ENCODE measurements around the gene OGA.

The OGA gene

DNA sequence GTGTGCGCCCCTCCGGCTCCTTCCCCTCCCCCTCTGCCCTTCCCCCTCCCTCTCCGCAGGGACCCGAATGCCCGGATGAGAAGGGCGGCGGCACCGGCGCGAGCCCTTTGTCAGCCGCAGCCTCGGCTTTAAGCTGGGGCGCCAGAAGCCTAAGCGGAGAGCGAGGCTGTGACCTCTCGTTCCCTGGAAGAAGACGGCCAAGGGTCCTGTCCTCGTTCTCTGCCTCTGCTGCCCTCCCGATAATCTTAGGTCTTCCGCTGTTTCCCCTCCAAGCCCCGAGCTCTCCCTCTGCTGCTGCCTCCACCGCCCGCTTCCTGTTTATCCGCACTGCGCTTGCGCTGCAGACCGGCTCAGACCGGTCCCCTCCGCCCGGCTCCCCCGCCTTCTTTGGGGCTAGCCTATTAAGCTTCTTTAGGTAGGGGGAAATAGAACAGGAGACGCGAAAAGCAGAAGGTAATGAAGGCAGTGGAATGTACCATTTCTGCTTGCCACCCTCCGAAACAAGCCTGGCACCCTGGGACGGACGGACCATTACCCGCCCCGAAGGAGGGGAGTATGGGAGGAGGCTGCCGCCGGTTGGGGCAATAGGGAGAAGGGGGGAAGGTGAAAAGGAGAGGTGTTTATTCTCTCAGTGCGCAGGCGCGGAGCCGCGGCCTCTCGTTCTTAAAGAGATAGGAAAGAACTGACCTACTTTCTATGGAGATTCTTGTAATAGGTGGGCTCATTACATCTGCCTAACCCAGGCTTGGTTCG, at the start of gene OGA:
TSS of gene OGA (minus strand) at position 326 of the 753 bp plus-strand sequence. CDS start 422 bp downstream, outside the sequence.
- DNase-seq = peak; percentile 94

DNA sequence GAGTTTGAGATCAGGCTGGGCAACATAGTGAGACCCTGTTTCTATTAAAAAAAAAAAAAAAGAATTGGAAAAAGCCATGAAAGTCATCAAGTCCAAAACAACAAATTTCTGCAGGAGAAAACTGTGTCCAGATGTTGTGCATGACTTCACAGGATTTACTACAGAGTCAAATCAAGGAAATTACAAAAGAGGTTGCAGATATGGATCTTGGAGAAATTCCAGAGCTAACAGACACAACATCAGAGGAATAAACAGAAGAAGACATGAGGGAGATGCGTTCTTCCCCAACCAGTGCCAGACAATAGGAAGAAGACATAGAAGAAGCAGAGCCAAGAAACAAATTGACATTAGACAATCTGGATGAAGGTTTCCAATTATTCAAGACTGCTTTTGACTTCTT, 49.7 kb upstream of the OGA start:
- no peak for DNase-seq

DNA sequence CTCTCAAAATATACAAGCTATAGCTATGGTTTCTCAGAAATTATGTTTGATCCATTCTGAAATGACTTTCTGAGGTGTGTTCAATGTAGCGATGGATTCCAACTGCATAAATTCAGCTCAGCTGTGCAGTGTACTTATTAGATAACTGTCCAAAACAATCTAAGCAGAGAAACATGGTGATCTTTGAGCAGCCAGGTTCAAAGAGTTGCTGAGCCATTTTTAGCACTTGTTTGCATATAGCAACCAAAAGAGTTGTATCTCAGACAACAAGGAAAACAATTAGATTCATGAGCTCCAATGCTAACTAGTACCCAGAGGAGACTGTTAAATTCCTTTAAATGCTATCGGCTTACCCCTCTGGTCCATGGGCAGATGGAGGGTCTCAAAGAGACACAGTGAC, 41.3 kb upstream of the OGA start:
- DNase-seq = no peak

DNA sequence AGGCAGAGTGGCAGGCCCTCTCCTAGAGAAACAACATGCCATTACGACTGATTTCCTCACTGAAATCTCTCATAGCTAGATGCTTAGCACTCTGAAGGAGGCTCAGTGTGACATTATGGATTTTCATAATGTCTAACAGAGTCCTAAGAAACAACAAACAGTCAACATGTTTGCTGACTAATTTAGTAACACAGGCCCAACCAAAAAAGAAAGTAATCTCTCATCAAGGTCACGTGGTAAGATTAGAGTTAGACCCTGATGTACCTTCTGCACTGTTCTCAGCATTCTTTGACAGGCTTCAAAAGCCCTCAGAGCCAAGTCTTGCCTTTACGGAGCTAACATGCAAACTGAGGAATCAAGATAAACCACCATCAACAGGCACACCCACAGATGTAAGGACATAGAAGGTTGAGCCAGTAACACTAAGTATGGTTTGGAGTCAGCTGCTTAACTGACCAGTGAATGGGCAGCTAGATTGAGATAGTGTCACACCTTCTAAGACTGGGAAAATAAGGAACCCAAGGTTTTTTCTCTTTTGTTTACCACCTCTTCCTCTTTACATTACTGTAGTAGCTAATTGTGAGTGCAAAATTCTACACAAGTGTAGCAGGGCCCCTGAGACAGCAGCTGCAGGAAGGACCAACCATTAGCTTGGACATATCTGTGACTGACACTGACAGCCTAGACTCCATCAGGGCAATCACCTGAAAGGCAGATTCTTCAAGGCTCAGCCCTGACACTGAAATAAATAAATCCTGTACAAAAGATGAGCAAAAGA, 40.7 kb upstream of the OGA start:
- no peak for DNase-seq

DNA sequence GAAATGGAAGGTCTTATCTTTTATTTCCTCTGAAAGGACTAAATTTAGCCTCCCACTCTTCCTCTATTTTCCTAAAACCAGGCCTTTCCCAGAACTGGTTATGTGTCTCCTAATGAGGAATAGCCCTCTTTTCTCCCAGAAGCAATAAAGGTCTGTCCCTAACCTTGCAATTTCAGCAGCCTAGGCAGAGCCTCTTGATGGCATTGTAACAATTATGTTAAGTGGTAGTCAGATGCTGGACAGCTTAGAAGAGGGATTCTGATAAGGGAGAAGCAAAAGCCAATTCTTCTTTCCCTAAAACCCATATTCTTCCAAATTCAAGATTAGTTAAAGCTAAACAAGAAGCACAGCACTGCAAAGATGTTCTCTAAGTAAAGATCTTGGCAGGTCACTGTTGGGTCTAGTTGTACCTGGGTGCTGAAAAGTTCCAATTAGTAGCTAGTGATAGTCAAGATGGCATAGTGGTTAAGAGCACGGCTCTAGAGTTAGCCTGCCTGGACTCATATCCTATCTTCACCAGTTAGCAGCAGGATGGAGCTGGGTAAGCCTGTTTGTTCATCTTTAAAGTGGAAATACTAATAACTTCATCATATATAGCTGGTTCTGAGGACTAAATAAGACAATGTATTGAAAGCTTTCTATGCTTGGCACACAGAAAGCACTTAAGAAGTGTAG, 39.7 kb upstream of the OGA start:
- no peak for DNase-seq

DNA sequence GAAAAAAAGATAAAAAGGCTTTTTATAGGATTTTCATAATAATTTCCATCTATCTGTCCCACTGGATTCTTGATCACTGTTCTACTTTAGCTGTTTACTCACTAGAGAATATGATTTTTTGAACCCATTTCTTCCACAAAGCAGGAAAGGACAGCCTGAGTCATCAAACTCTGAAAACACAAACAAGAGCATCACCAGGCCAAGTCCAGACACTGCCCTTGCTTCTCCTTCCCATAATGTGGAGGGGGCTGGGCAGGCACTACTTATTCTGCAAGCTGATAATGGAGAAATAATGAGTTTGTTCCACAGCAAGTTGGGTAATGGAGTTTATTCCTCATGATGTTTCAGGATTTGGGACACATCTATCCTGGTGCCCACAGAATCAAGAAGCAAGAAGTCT, 38.4 kb upstream of the OGA start:
- no peak for DNase-seq

DNA sequence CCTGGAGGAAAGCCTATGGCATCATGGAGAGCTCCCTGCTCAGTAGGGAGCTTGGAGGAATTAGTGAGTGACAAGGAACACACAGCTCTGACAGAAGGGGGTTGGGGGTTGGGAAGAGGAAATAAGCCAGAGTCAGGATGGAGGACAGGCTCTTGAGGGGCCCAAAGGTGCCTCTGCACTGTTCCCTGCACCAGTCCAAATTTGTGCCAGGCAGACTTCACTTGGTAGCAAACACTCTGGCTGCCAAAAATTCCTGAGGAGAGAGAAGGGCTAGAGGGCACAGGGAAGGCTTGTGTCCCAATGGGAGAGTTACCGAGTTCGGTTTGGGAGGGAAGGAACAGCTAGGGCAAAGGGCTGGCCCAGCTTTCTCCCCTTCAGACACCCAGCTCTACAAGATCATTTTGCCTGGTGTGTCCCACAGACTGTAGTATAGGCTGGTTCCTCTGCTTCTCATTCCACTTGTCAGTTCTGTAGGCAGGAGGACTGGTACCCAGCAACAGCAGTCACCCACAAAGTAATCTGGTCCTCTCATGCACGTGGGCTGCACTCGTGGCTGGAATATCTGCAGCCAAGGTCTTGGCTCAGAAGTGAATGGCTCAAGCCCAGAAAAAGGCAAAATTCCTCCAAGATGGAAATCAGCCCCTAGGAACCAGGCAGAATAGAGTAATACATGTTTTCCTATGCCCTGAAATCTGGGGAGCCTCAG, 33.3 kb upstream of the OGA start:
- no peak for DNase-seq

DNA sequence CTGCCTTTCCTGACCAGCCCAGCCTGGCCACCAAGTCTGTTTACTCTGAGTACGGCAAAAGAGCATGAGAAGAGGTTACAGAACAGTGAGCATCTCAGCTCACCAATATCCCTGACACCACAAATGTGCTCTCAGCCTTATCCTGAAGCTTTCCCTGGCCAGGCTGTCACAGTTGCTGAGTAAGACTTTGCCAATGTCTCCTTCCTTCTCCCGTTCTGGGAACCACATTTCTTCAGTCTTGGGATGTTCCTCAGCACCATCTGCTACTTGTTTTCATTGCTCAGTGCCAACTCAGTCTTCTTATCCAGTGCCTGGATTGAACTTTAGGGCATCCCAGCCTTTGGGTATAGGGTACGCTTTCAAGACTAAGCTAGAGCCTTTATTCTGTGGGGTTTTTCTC, 32.5 kb upstream of the OGA start:
- no peak for DNase-seq

DNA sequence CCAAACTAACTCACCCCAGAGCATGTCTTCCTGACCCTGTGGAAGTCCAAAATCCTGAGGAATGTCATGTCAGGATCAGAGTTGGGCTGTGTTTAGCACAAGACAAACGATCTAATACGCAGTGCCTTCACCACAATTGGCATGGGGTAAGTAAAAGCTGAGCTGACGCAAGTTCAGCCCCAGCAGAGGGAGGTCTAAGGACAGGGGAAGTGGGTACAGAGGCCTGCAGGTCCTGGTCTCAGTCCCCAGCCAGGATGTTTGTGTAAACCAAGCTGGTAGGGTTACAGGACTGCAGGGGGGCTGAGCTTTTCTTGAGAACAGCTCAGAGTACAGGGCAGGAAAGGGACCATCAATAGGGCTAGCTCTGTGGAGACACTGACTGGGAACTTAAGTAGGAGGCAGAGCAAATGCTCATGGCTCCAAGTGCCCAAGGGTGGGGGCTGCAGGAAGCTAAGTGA, 30.7 kb upstream of the OGA start:
- DNase-seq = no peak

DNA sequence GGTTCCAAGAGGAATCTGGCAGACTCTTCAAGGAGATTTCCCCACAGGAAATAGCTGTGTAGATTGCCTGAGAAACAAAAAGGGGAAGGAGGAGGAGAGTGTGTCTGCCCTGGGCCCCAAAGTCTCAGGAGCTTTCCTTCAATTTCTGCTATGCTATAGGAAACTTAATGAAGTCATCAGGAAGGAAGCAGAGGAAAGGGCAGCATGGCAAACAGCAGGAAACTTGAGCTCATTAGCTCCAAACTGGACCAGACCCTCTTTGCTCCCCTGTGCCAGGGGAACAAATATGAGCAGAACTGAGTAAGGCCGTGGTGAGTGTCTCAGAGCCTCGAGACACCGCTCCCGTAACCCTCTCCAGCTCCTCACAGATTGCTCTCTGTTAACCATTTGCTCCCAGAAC, 30.2 kb upstream of the OGA start:
- DNase-seq = no peak

DNA sequence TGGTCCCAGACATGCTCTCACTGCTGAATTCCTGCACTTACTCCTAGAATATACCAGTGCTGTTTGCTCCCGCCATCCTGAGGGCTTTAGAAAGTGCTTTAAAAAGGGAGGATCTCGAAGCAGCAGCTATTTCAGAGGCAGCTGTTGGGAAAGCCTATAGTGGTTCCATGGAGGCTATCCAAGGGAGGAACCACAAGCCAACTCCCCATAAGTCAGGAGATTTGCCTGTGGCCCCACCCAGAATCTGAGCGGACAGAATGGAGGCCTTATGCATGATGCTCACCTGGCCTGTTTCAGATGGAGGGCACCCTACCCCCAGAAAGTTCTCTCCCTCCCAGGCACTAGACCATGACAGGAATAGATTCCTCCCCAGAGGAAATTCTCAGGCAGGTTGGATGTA, 27.6 kb upstream of the OGA start:
- no peak for DNase-seq

DNA sequence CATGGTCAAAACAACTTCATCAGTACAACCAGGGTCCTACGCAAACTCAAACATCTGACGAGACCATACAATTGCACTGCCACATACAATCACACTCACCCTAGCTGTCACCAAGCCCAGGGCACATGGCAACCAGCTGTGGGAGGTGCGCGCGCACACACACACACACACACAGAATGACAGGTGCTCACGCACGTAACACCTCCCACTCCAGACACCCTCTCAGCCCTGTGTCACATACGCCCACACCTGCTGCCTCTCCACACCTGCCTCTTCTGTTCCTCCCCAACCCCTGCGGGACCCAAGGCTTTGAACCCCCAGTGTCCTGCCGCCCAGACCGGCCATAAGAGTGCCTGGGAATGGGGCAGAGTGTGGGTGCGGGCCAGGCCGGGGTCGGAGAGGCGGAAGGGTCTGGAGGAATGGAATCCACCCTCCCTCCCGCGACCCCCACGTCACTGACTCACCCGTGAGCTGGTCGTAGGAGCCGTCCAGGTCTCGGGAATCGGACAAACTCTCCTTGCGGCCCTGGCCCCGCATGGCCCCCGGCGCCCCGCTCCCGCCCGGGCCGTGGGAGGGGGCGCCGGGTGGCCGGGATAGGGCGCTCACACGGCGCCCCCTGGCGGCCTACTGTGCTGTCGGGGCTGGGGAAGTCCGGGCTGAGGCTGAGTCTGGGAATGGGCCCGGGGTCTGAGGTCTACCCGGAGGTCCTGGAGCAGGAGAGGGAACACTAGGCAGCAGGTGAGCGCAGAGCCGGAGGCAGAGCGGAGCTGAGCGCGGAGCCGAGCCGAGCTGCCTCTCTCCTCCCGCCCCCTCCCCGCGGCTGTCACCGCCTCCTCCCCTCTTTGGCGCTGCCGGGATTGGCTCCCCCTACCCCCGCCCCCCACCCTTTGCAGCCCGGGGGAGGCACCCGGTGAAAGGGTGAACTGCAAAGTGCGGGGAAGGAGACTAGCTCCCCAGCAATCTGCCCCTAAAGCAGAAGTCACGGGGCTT, 25.1 kb upstream of the OGA start, which contains the start of gene KCNIP2:
TSS of gene KCNIP2 (minus strand) at position 769 of the 990 bp plus-strand sequence. CDS start at position 537, 232 bp downstream.
- peak; percentile 30 to 51 for DNase-seq

DNA sequence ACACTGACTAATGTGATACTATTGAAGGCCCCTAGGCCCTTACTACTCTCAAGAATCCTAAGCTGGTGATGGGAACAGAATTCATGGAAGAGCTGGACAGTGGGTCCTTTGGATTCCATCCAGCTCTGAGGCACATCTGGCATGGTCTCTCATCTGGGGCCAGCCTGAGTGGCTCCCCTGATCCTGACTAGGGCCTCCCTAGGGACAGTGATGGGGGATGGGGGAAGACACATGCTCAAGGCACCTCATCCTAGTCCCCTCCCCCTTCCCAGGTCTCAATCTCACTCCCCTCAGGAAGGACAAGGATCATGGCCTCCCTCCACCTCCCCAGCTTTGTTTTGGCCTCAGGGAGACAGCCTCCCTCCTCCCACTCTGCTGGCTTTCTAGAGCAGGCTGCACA, 23.6 kb upstream of the OGA start:
- no peak for DNase-seq

DNA sequence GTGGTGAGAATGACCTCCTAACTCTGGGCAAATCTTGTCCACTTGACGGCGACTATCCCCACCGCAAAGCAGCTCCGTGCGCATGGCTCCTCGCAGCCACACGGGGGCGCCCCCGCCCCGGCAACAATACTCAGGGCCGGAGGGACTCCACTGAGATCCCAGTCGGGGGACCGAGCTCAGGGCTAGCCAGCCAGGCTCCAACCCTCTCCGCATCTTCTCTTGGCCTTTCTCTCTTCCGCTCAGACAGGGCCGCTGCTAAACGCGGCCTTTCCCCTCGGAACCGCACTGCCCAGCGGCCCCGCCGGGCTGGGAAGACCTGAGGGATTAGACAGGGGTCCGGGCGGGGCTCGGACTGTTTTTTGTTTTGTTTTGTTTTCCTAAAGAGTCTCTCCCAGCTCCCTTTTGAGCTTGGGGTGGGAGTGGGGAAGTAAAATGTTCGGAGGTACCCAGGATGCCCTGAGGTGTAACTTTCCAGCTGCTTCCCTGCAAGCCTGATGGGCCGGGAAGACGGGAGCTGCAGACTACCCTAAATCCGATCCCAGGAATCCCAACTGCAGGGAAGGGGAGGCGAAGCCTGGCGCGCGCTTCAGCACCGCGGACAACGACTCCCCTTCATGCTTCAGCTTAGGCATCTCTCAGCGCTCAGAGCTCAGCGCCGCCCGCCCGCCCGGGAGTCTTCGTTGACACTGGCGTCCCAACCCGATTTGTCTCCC, 22.7 kb upstream of the OGA start:
- DNase-seq = peak; percentile 76 to 80

DNA sequence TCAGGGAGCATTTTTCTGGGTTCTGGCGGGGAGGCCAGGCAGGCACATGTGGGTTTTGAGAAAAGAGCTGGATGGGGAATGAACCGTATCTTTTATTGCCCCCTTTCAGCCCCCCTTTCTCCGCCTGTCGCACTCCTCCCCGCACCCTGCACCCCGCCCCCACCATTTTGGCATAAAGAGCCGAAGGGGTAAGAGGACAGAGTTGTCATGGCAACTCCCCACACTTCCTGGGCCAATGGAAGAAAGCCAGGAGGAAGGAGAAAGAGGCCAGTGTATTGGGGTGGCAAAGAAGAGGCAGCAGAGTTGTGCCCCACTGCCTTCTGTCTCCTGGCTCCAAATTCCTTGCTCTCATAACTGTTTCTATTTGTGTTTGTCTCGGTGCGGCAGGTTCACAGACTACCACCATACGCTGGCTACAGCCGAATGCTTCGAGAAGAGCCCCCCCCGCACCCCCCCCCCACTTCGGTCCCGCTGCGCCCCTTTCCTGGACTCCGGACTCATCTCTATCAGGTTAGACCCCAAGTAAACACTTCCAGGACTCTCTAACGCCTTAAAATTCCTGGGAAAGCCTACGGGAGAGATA, 21.9 kb upstream of the OGA start:
- DNase-seq = no peak

DNA sequence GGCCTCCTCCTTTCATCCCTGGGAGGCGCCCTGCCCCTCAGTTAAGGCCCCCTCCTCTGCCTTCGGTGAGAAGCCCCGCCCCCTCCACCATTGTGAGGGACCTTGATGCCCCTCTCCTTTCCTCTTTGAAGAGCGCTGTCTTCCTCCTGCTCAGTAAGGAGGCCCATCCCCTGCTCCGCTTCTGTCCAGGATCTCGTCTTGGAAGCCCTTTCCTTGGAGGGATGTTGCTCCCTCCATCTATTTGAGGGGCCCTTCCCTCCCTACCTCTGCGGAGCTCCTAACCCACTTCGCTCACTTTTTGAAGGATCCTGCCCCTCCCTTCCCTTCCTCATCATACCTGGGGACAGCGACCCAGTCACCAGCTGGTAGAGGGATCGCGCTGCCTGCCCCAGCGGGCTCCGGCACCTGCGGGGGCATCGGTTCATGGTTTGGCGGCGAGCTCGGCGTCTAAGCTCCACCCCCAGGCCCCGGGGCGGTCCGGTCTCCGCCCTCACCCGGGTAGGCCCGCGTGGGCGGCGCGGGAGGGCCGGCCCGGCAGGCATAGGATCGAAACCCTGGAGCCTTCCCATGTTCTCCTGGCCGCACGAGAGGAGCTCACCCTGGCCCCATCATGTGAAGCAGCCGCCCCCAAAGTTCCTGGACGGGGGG, 21.3 kb upstream of the OGA start:
- DNase-seq = peak; percentile 53 to 54

DNA sequence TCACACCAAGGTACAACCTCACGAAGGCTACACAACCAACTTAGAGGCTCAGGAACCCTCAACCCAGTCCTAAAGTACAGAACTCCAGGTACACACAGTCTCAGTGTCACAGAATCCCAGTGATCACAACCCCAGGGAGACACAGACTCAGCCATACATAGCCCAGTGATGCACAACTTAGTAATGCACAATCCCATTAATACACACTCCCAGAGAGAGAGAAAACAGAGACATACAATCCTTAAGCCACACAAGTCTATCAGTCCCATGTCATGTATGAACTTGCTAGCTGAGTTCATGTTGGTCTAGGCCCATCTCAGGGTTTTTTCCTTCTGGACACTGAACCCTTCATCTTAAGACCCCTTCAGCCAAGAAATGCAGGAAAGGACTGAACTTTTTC, 20.8 kb upstream of the OGA start:
- DNase-seq = no peak

DNA sequence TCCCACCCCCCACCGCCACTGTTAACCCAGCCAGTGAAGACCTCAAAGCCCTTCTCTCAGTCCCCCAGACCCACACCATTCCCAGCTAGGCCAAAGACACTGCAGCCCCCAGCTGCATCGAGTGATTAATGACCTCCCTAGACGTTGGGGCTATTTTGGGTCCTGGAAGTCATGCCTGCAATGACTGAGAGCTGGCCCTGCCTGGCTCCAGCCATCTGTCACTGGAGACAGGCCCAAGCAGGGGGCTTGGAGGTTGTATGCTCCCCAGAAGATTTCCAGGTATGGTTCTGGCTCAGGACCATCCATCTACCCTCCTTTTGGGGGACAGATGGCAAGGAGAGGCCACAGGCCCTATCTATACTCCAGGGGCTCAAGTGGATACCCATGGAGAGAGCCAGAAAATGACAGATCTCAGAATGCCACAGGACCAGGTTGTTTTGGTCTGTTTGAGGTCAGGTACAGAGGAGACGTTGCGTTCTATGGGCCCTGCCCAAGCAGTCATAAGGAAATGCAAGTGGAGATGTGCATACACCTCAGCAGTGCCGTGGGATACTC, 20.2 kb upstream of the OGA start:
- no peak for DNase-seq

DNA sequence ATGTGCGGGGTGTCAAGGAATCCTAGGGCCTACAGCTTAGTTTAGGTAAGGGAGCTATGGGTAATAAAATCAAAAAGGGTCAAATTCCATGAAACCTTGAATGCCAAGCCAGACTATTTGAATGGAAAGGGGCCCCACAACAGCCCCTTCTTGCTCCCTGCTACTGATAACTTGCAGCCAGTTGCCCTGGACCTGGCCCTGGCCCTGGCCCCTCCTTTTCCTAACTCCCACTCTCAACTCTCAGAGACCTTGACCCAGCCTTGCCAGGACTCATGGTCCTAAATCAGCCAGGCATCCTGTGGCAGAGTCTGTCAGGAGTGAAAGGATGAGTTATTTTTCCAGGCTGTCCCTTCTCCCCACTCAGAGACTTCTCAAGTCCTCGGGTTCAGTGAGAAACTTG, 19.5 kb upstream of the OGA start:
- DNase-seq = no peak

DNA sequence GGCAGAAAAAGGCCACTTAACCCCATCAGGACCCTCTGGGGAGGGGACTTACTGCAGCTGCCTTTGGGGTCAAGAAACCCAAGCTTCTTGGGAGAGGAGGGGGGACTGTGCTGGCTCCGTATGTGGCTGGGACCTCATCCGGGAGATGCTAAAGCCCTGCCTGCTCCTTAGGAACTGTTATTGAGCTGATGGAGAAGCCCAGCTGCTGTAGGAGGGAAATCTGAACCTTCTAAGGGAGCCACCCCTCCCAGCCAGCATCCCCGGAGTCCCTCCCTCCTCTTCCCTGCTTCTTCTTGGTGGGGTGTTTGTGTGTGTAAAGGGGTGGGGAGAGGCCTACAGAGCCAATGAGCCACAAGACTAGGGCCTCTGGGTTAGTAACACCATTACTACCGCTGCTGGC, 17.1 kb upstream of the OGA start:
- DNase-seq = no peak

Data from stimulated activated CD4-positive, alpha-beta T cell treated with anti-CD3 and anti-CD28 coated beads, Interleukin-2, amount 100 ng/mL, for 48 hours (primary cell).